Fibroblast of mammary gland (primary cell): Measurements from ENCODE around the gene RASGRF2.

Experiments used
- DNase-seq: peaks from one replicate; pipeline ENCODE4 v3.0.0-alpha.2; 2010; ENCODE audit warnings: low read depth
- H3K4me3 ChIP-seq: 2 replicates; pipeline ENCODE4 v1.5.1; 2011; ENCODE audit warnings: low read depth, mild to moderate bottlenecking, low read length, moderate library complexity; ENCODE audit not compliant: control insufficient read depth
- TF ChIP-seq, protein P1 (sequence below): conservative IDR thresholded peaks from 2 replicates; pipeline ENCODE4 v1.5.1; 2011; ENCODE audit warnings: low read depth, low read length, inconsistent platforms; ENCODE audit not compliant: control insufficient read depth, insufficient read depth

RASGRF2 gene

DNA sequence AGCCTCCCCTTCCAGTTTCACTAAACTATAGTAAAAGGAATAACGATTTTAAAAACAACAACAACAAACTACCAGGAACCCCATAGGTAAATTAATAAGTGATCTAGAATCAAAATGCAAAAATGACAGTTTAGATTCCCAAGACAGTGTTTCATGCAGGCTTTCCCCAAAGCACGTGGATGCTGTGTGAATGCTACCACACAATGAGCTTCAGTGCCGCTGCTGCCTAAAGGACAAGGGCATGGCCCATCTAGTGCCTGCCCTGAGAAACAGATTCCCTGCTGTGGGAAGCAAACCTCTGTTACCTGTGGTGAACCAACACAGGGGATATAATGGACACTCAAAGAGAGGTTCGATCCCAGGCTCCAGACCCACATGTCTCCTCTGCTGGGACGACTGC, 249.2 kb downstream of the RASGRF2 start:
- no peak for DNase-seq
- TF ChIP-seq, protein P1, sequence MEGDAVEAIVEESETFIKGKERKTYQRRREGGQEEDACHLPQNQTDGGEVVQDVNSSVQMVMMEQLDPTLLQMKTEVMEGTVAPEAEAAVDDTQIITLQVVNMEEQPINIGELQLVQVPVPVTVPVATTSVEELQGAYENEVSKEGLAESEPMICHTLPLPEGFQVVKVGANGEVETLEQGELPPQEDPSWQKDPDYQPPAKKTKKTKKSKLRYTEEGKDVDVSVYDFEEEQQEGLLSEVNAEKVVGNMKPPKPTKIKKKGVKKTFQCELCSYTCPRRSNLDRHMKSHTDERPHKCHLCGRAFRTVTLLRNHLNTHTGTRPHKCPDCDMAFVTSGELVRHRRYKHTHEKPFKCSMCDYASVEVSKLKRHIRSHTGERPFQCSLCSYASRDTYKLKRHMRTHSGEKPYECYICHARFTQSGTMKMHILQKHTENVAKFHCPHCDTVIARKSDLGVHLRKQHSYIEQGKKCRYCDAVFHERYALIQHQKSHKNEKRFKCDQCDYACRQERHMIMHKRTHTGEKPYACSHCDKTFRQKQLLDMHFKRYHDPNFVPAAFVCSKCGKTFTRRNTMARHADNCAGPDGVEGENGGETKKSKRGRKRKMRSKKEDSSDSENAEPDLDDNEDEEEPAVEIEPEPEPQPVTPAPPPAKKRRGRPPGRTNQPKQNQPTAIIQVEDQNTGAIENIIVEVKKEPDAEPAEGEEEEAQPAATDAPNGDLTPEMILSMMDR: no peak
- H3K4me3 ChIP-seq: no peak overlapping the region

DNA sequence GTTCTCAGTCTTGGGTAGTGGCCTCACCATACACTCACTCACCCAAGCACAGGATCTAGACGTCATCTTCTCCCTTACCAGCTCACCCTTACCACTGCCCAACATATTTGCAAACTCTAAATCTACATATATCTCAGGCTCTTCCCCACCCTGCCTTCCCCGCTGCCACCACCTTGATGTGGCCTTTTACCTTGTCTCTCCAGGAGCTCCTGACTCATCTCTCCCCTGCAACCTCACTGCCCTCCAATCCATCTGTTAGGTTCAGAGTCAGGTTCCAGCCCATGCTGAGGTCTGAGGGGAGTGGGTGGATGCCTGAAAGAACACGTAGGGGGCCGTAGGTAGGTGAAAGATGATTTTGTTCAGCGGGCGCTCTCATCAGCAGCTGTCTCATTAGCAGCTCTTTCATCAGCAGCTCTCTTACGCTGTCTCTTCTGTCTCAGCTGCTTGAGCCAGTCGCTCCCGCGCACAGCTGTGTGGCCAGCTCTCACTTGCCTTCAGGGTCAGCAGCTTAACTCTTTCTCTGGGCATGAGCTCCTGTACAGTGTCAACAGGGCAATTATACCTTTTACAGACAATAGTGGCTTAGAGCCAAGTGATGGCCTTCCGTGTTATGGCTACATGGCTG, 249.8 kb downstream of the RASGRF2 start:
- TF ChIP-seq, protein P1: no peak
- no peak overlapping the region for H3K4me3 ChIP-seq
- no peak for DNase-seq

DNA sequence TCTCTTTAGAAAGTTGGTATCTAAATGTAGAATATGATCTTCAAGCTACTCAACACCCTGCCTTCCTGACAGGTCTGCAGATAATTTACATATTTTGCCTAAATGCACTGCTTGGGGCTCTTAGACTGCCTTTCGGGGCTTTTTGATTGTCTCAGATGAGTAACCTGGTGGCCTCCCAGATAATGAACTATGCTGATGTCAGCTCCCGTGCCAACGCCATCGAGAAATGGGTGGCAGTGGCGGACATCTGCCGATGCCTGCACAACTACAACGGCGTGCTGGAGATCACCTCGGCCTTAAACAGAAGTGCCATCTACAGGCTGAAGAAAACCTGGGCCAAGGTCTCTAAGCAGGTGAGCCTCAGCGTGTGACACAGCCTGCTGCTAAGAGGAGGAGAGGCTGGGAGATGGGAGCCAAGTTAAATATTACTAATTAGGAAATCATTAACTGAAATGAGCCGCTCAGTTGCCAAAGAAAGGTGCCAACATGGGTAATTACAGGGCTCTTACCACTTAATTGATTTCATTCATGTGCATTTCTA, 252.1 kb downstream of the RASGRF2 start:
- DNase-seq: no peak
- TF ChIP-seq, protein P1: no peak
- H3K4me3 ChIP-seq: no peak overlapping the region

DNA sequence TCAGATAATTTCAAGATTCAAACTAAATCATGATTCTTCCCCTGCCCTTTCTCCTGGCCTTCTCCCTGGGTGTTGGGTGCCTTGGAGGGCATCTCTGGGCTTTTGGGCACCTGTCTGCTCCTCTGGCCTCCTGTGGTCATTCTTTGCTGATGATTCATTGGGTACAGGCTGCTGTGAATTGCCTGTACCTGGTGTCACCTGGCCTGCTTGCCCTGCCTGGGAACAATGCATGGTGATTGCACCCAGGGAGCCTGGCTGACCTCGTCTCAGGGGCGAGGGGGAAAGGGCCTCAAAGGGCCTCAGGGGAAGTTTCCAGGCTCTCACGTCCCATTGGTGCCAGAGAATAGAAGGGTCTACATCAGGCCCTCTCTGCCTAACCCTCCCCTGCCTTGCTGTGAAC, 252.9 kb downstream of the RASGRF2 start:
- no peak overlapping the region for H3K4me3 ChIP-seq
- TF ChIP-seq, protein P1: no peak
- no peak for DNase-seq

DNA sequence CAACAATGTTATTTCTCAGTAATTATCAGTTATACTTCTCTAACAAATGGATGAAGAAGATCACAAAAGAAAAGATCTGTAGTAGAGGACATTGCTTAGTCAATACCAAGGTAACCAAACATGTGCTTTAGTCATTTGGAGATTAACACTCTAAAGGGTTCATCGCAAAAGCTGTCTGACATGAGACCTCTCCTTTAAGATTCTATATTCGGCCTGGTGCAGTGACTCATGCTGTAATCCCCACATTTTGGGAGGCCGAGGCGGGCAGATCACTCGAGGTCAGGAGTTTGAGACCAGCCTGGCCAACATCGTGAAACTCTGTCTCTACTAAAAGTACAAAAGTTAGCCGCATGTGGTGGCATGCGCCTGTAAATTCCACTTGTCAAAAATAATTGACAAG, 254.7 kb downstream of the RASGRF2 start:
- no peak overlapping the region for H3K4me3 ChIP-seq
- no peak for DNase-seq
- TF ChIP-seq, protein P1: no peak

DNA sequence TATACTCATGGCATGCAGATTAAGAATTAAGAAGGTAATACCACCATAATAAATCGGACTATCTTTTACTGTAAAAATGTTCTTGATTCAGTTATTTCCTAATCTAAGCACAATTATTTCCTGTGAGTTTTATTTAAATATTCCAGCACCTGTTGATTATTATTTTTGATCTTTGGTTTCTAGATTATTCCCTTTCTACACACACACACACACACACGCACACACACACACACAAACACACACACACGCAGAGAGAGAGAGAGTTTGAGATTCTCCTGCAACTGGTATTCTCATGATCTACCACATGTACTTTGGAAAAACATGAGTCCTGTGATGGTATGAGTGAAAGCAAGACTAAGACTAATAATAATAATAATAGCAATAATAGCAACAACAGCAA, 256.0 kb downstream of the RASGRF2 start:
- no peak overlapping the region for H3K4me3 ChIP-seq
- no peak for DNase-seq
- TF ChIP-seq, protein P1: no peak
